DMS79 treated with DMSO at 0.1 percent for 48 hours (cell line): Measurements from ENCODE around the gene MAP2.

ENCODE experiments used
- DNase-seq: peaks from one replicate; lab custom pipeline; 2025; lab: John Stamatoyannopoulos, UW

Gene MAP2

DNA sequence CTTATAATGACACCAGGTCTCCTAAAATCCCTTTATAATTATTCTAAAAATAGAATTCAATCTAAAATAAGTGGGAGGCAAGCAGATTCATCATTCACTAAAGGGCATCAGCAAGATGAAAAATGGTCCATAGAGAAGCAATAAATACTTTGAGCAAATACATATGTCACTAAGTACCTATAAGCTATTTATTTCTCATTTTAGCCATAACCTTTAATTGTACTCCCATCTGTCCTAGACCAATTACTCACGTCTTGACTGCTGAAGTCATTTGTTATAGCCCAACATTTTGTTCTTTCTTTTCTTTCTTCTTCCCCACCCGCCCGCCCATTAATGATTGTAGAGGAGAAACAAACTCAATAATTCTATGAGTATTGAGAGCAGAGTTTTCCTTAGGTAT lies 105.7 kb downstream of the MAP2 start:
- DNase-seq: no peak

DNA sequence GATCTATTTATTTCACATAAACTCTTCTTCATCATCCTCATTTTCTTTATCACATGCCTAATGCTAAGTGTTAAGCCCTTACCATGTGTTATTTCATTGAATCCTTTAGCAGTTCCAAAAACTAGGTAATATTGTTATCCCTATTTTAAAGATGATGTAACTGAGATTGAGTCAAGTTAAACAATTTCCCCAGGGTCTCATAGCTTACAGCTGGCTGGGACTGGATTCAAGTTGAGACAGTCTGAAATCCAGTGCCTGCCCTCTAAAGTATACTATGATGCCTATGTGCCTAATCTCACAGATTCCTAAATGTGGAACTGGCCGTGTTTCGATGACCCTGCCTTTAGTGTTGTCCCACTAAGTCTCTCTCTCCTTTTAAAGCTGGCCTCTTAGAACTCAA lies 108.5 kb downstream of the MAP2 start:
- no peak for DNase-seq

DNA sequence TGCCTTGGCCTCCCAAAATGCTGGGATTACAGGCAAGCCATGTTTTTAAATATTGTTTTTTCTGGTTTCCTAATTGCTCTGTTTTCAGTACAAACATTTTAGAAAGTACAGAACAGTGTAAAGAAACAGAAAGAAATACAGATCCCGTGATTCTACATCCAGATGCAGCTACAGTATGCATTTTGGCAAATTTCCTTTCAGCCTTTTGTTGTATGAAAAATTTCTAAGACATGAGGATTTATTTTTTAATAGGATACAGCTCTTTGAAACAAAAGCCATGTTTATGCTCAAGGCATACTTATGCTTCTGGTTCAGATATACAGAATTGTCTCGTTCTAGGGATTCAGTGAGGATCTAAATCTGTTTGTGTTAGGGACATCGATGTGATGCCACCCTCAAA lies 109.5 kb downstream of the MAP2 start:
- no peak for DNase-seq

DNA sequence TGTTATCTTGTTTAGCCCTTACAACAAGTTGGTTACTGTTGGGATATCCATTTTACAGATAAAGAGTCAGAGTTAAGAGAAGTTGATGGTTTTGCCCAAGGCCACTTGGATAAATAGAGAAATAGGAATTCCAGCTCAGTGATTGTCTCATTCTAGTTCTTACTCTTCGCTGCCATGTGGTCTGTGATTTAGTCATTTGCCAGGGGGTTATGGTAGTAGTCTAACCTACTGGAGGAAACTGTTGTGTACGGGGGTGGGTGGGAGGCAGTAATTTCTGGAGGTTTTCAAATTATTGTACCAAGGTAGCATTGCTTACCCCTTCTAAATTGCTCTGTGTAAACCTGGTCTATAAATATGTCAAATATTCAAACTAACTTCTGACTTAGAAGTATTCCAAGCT lies 110.4 kb downstream of the MAP2 start:
- DNase-seq: no peak

DNA sequence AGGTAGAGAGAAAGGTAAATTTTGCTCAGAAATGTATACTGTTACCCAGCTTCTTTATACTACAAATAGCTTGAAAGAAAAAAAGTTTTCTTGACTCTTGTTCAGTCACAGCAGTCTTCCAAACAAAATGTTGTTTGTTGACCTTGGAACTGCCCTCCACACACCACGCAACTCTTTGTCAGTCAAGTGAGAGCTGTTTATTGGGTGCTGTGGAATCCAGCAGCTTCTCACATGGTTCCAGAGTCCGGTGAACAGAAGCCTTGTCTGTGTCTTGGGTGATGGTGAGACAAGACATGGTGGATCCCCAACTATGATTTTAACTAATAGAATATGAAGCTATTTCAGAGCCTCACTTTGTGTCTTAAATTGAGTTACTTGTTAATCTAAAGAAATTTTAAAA lies 112.5 kb downstream of the MAP2 start:
- DNase-seq: no peak

DNA sequence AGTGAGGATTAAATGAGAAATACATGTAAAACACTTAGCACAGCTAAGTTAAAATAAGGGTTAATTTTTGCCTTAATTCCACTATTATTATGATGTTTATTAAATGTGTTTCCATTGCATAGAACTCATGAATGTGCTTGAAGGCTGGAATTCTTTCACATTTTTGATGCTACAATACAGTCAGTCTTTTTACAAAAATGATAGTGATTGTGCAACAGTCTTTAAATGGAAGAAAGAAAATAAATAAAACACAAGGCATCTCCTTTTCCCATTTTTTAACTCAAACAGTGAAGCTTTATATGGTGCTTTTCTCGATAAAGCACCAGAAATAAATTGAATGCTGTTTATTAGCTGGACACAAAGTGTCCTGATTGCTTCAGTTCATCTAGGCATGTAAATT lies 123.9 kb downstream of the MAP2 start:
- DNase-seq: no peak

DNA sequence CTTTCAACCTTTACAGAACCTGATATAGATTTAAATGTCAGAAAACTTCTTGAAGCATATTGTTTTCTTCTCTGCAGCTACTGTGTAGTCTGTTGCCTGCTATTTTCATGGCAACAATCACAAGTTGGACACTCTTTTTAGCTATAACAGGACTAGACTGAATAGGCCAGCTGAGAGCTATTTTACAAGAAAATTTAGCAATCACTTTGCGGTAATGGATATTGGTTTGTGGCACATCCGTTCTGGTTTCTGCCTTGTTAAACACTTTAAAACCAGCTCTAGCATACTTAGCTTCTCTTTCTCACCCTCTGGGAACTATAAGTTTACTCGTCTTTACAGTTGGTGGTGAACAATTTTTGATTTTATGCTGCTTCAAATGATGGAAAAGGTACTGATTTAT lies 125.7 kb downstream of the MAP2 start:
- DNase-seq: peak; percentile 33

DNA sequence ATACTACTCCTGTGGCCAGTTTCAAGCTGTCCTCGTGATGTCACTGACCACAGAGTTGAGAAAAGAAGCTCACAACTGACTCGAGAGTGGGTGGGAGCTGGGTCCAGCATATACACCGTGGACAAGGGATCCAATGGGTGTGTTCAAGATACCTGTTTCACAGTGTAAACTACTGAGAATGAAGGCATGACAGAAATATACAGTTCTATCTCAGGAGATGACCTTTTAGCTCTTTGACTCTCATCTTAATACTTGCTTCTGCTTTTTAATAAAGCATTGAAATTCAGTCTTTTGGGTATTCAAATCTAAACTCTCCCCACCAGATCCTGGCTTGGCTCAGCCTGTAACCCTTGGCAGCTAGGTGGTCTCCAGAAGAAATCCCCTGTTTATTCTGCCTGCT lies 130.1 kb downstream of the MAP2 start:
- no peak for DNase-seq

DNA sequence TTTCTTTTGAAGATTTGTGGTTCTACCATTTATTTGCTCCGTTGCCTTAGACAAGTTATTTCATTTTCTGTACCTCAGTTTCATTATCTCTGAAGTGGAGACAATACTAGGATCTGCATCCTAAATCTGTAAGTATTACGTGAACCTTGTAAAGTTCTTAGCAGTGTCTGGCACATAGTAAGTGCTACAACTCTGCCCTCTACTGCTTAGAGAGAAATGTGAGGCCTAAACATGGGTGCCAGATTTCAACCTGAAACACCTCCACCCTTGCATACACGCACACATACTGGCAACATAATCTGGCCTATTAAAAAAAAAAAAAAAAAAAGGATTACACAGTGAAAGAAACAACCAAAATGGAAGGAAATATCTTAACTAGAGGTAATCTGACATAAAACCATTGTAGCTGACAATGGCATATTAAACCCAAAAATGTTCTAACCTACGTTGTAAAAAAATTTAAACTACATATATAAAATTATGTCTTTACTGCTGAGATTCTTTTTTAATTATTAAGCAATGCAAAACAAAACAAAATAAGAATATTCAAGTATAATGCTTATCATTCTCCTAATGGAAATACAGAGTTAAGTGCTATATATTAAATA lies 132.6 kb downstream of the MAP2 start:
- DNase-seq: no peak

DNA sequence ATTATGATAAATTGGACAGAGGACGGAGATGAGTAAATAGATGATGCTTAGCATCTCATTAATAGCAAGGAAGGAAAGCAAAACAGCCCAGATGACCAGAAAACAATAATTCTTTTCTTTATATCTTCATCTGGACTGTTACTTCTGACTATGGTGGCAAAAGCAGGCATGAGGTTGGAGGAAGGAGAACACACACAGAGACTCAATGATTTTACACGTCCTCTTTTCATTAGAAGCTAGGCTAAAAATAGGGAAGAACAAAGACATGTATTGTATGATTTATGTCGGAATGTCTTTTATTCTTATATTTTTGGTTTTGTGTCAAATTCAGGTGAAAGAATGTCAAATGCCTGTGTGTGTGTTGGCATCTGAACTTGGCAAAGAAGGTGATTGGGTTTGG lies 137.1 kb downstream of the MAP2 start:
- no peak for DNase-seq

DNA sequence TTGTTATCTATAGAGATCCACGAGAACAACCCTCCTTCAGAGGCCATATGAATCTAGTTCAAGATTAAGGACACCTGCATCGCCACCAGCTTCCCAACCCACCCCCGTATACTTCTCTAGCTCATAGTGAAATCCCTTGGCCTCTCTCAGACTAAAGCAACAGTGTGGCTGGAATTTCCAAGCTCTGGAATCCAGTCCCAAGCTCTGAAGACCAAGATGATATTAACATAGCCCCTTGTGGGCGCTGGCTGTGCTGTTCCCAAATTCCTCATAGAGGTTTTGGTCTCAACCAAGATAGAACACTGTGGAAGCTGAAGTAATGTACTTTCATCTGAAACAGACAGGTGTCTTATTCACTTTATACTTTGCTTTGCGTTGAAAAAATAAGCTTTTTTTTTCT lies 139.6 kb downstream of the MAP2 start:
- no peak for DNase-seq

DNA sequence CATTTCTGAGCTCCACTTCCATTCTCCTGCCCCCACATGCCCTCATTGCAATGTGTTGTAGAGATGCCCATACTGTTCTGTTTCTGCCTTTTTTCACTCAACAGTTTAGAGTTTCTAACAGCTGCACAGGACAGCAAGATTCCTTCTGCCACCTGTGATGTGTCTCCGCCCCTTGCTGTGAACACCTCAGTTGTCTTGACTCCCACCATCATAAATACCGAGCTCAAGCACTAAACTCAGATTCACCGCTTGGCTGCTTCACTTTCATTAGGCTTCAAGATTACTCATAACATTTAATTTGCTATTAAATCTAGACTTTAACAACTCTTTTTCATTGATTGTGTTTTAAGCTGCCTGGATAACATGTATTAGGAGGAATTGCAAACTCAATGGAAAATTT lies 141.0 kb downstream of the MAP2 start:
- DNase-seq: peak; percentile 21

DNA sequence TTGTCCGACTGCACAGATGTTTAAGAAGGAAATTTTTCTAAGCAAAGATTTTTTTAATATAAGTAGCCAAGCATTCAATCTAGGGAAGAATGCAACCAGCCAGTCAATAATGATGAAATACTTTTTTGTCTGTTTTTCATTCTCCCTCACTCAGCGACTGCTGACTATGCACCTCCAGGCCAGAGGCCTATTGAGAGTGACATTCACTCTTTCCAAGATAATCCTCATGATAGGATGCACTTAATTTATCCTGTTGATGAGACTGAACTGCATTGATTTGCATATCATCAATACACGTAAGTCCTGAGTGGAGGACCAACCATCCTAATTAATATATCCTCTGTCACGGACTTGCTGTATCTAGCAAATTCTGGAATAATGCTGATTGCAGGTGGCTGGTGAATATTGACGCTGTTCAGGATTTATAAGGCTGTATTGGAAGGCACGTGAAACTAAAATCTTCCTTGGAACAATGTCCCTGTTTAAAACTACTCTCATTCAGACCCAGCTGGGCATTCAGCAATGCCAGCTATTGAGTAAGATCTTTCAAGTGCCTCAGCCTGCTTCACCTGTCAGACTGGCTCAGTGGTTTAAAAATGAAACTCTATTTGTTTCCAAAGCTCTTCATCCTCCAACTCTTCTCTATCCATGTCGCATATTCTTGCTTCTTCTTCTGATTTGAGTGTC lies 142.2 kb downstream of the MAP2 start:
- DNase-seq: peak; percentile 86

DNA sequence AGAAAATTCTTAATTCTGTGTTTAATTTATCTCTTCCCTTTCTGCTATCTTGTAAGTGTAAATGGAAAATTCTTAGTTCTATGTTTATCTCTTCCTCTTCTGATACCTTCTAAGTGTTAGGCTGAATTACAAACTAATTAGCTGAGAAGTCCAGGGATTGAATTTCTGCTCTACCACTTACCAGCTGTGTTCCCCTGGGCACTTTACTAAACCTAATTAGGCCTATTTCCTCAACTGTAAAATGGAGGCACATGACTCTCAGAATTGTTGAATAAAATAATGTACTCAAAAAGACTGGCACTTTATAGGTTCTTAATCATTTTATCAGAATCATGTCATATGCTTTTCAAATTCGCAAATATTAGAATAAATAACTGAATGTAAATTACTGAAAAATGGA lies 146.3 kb downstream of the MAP2 start:
- peak; percentile 31 for DNase-seq

DNA sequence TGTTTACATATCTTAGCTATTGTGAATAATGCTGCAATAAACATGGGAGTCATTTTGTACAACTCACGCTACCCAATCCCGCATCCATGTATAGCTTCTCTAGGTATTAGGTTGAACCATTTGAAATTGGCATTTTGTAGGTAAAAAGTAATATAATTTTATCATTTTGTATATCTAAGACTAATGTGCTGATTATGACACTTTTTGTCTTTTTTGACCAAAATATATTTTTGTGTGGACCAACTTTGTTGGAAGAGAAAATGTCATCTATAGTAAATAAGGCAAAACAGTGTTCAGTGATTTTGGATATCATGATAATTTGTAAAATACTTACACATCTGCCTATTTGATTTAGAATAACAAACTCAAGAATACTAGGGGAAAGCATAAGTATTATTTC lies 150.7 kb downstream of the MAP2 start:
- DNase-seq: no peak

DNA sequence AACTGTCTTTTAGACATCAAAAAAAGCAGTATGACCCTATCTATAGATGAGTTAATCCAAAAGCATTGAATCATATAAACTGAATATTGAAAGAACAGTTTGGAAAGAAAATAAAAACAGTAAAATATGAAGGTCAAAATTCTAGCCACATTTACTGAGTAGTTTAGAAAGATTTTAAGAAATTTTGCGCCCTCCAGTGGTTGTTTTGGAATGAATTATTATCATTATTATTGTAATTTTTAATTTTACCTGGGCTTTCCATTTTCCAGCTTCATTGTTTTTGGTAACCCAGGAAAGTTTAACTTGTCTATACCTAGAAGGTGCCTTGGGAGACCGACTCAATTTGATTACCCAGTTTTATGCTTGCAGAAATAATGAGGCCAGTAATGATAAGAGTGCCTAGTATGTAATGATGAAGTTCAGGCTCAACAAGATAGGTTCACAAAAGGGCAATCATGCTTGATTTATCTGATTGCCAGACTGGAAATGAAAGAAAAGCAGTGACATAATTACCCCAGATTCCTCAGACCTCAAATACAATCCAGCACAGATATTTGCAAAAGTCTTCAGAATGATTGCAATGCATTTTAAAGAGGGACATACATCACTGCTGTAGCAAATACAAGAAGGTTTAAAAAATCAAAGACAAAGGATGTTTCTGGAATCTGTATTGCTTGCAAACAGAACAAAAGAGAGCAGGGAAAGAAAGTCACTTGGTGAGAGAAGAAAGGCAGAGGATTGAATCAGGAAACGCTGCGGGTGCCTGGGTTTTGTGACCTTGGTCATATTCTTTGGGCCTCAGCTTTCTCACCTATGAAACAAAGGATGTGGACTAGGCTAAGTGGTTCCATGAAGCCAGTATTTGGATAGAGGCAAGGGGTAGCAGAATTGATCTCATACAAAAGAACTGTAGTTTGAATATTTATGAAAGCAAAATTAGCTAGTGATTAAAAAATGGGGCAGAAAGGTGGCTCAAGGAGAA lies 153.8 kb downstream of the MAP2 start:
- peak; percentile 62 for DNase-seq

DNA sequence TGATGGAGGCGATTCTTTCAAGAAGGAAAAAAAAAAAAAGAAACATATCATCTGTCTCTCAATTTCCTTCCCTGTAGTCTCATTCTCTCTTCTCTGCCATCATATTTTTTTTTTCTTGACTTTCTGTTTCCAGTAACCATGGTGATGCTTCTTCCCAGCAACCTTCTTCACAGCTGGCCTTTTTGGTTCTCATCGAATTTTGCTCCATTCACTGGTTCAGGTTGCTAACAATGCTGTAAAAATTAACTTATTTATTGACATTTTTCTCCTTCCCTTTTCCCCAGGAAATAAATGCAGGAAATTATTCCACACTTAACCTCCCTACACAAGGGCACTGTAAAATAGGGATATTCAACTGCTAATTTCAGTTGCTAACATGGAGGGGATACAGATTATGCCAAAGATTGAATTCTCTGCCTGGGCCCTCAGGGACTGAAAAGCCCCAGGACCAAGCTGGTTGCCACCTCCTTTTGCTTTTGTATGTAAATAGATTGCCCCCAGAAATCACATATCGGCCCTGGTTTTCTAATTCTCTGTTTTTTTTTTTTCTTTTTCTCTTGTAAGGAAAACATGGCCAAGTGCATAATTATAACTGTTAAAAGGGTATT lies 154.7 kb downstream of the MAP2 start:
- DNase-seq: peak; percentile 18

DNA sequence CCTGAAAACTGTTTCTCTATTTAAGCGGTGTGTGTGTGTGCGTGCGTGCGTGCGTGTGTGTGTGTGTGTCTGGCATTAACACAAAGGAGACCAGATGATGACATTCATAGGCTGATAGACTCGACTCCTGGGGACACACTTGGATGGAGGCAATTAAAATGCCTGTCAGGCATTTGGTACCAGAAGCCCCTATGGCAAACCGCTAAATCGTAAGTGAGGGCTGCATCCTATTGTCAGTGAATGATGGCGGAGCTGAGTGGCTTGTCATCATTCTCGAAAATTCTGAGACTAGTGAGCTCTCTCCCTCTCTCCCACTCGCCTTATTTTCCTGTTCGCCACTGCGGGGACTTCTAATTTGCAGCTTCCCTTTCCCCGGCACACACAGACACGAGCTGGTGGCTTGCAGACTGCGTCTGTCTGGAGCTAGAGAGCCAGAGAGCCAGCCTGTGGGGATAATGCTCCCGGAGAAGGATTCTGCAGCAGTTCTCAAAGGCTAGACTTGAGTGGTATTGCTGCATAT lies 155.4 kb downstream of the MAP2 start:
- DNase-seq: peak; percentile 89

DNA sequence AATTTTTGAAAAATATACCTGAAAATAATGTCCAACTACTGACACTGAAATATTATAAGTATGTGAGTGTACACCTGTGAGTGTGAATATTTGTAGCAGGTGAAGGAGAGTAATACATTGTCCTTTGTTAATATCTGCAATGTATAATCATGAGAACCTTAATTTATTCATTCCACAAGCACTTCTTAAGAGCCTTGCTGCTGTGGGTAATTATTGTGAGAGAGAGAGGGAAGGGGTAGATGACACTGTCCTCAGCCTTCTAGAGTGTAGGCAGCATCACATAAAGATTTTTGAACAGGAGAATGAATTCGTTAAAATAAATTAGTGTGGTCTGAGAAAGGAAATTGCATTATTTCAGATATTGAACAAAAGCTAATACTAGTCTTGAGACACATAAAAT lies 157.2 kb downstream of the MAP2 start:
- peak; percentile 26 for DNase-seq

DNA sequence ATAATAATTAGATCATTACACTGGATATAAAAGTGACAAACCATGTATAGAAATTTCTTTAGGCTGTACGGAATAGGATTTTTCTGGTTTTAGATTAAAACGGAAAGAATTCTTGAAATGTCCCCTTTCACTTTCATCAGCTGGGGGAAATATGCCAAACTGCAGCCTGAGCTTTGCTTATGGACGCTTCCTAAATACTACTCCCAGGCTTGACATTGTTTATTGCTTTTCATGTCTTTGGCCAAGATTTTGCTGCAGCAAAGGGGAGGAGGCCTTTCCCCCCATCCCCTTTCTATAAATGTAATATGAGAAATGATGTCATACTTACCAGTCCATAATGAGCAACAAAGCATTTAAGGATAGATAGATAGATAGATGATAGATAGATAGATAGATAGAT lies 158.4 kb downstream of the MAP2 start:
- DNase-seq: no peak

DNA sequence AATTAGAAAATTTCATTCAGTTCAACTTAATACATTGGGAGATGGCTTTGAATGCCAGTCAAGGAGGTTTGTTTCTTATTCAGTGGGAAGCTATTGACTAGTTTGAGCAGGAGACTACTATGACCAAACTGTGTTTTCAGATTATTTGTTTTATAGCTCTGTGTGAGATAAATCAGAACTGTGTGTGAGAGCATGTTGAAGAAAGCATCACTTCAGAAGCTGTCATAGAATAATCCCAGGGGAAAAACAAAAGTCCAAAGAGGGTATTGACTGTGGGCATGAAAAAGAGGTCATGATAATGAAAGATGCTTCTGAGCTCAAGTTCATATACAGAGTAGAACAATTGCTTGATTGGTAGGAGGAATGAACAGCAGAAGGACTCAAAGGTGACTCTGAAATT lies 160.6 kb downstream of the MAP2 start:
- no peak for DNase-seq

DNA sequence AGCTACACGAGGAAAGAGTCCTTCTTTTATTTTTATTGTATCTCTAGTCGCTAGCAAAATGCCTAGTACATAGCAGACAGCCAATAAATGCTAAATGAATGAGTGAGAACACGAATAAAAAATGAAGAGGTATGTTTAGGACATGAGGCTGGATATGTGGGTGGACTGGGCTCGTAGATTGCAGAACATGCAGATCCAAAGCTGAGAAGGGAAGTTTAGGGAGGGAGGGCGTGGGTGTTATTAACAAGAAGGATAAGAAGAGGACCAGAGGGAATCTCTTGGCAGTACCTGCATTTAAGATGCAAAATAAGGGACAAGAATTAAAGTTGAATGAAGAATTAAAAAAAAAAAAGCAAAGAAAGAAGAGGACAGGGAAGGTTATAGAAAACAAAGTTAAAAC lies 161.1 kb downstream of the MAP2 start:
- no peak for DNase-seq
